ENCODE data around the gene TIMM10.

DNA sequence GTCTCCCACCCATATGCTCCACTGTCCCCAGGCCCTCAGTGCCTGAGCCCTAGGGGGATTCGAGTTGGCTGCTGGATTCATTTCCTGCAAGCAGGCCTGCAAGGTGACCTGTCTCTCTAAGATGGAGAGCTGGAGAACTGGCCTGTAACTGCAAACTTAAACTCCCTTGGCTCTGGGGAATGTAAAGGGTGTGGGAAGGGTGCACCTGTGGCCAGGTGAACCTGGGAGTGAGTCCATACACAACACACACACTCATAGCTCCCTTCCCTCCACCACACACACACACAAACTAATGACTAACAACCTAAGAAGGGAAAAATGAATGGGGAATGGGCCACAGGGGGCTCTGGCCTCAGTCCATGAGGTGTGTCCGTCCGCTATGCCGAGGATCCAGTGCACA, 21.4 kb upstream of the TIMM10 start:
- TF ChIP-seq, protein P1, sequence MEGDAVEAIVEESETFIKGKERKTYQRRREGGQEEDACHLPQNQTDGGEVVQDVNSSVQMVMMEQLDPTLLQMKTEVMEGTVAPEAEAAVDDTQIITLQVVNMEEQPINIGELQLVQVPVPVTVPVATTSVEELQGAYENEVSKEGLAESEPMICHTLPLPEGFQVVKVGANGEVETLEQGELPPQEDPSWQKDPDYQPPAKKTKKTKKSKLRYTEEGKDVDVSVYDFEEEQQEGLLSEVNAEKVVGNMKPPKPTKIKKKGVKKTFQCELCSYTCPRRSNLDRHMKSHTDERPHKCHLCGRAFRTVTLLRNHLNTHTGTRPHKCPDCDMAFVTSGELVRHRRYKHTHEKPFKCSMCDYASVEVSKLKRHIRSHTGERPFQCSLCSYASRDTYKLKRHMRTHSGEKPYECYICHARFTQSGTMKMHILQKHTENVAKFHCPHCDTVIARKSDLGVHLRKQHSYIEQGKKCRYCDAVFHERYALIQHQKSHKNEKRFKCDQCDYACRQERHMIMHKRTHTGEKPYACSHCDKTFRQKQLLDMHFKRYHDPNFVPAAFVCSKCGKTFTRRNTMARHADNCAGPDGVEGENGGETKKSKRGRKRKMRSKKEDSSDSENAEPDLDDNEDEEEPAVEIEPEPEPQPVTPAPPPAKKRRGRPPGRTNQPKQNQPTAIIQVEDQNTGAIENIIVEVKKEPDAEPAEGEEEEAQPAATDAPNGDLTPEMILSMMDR (IDR thresholded peaks at IDR 0.05) = no peak
- no peak for TF ChIP-seq POLR2A (IDR thresholded peaks at IDR 0.05)
- no peak for TF ChIP-seq POLR2AphosphoS5 (IDR thresholded peaks at IDR 0.05)
- no peak for TF ChIP-seq EP300 (IDR thresholded peaks at IDR 0.05)
